OCI-LY7 (cell line): ENCODE results near the gene TRIP12. TPM values are rescaled to one million over a fixed set of nuclear protein-coding genes. Genes with fewer than 3 reads are reported as not detected.

ENCODE experiments used
- BruUV-seq: library from RNA; stranded (reverse); fragments of 400-500 nt; replicated peaks from 2 replicates; lab custom pipeline; 2021; lab: Mats Ljungman, UMichigan
- CTCF ChIA-PET: fragments of 300-600 bp; sonication (Branson Sonifier 250); formaldehyde crosslinking; loops from one replicate; lab custom pipeline; 2022; ENCODE audit warnings: antibody characterized with exemption; ENCODE audit not compliant: unreplicated experiment; lab: Charles Lee
- POLR2A ChIA-PET: fragments of 300-600 bp; sonication (Branson Sonifier 250); formaldehyde crosslinking; loops from one replicate; lab custom pipeline; 2022; ENCODE audit warnings: antibody characterized with exemption; lab: Charles Lee
- DNase-seq: peaks from one replicate; pipeline ENCODE4 v3.0.0-alpha.2; 2015; ENCODE audit warnings: low spot score
- H2AFZ ChIP-seq: fragments of 200-600 bp; sonication (generic), shearing (Covaris generic); 2 replicates; pipeline ENCODE4 v1.6.1; 2014; ENCODE audit warnings: mild to moderate bottlenecking, antibody characterized with exemption, low read length, moderate library complexity
- H3K27ac ChIP-seq: fragments of 200-600 bp; sonication (generic); 2 replicates; pipeline ENCODE4 v1.5.1; 2014; ENCODE audit warnings: mixed run types, low read depth, mild to moderate bottlenecking, moderate library complexity, low read length, inconsistent platforms; ENCODE audit not compliant: poor library complexity, severe bottlenecking
- H3K36me3 ChIP-seq: fragments of 200-600 bp; sonication (generic); 2 replicates; pipeline ENCODE4 v1.6.1; 2014; ENCODE audit warnings: mild to moderate bottlenecking, antibody characterized with exemption, low read length, moderate library complexity, mixed read lengths; ENCODE audit not compliant: insufficient read depth
- H3K4me1 ChIP-seq: fragments of 200-600 bp; sonication (generic); 2 replicates; pipeline ENCODE4 v1.5.1; 2014; ENCODE audit warnings: mild to moderate bottlenecking, low read length; ENCODE audit not compliant: insufficient read depth, poor library complexity, severe bottlenecking
- H3K4me2 ChIP-seq: fragments of 200-600 bp; sonication (generic); 2 replicates; pipeline ENCODE4 v1.6.1; 2014; ENCODE audit warnings: mild to moderate bottlenecking, low read length
- H3K4me3 ChIP-seq: fragments of 200-600 bp; sonication (generic); 2 replicates; pipeline ENCODE4 v1.5.1; 2014; ENCODE audit warnings: mild to moderate bottlenecking, low read depth, low read length; ENCODE audit not compliant: poor library complexity, severe bottlenecking
- H3K79me2 ChIP-seq: fragments of 200-600 bp; sonication (generic); 2 replicates; pipeline ENCODE4 v1.6.1; 2016; ENCODE audit warnings: low read depth, mild to moderate bottlenecking, low read length, moderate library complexity, mixed read lengths; ENCODE audit not compliant: insufficient read depth
- H3K9me2 ChIP-seq: fragments of 200-600 bp; sonication (generic); 2 replicates; pipeline ENCODE4 v1.6.1; 2016; ENCODE audit warnings: mild to moderate bottlenecking, low read length, mixed read lengths; ENCODE audit not compliant: insufficient read depth
- H3K9me3 ChIP-seq: fragments of 200-600 bp; sonication (generic); 2 replicates; pipeline ENCODE4 v1.6.1; 2014; ENCODE audit warnings: mild to moderate bottlenecking, mixed run types, low read length, mixed read lengths
- H4K20me1 ChIP-seq: fragments of 200-600 bp; sonication (generic); 2 replicates; pipeline ENCODE4 v1.6.1; 2014; ENCODE audit warnings: mild to moderate bottlenecking, antibody characterized with exemption, low read length, moderate library complexity, mixed read lengths; ENCODE audit not compliant: insufficient read depth
- CTCF ChIP-seq: fragments of 200-600 bp; sonication (generic); conservative IDR thresholded peaks from 2 replicates; pipeline ENCODE4 v1.5.1; 2014; ENCODE audit warnings: mild to moderate bottlenecking, antibody characterized with exemption, low read length, moderate library complexity, mixed read lengths
- EZH2phosphoT487 ChIP-seq: fragments of 200-600 bp; sonication (generic); IDR thresholded peaks from 2 replicates; pipeline ENCODE4 v1.6.1; 2018; ENCODE audit warnings: low read depth, borderline replicate concordance, mild to moderate bottlenecking, mixed run types, antibody characterized with exemption, low read length, moderate library complexity, mixed read lengths
- intact Hi-C: fragments of 100-400 bp; cut with micrococcal nuclease; formaldehyde crosslinking; loops from one replicate; pipeline ENCODE4 v1.10.0; 2022; ENCODE audit not compliant: unreplicated experiment
- total RNA-seq, 2 experiments: library from RNA; depleted of rRNA in 1 of 2; stranded (reverse); fragments of >200 nt in 1 of 2; shearing (Covaris generic) in 1 of 2; gene quantifications; 2 replicates each; pipeline ENCODE4 v1.2.3, GENCODE V29; 2014 to 2022

The TRIP12 gene
- total RNA-seq, 2 experiments from 2014 or later = 80.0 to 185 TPM

- ChIA-PET CTCF (no interaction called here), POLR2A (interaction anchor here (0.5 to 2.9 kb wide), 5 partner anchors 13 to 1728 kb away, joined by 3 to 11 read pairs (median 3); no protein-coding TSS in a partner anchor)
- BruUV-seq = no TSS peak
- no peak overlapping the region for H2AFZ ChIP-seq
- H3K9me2 ChIP-seq = no peaks in the 10 kb centered on the region
- no peak overlapping the region for H3K4me3 ChIP-seq
- H3K27ac ChIP-seq = no peak overlapping the region
- no peak for DNase-seq
- TF ChIP-seq CTCF (no peak), EZH2phosphoT487 (no peak)
- H3K79me2 ChIP-seq = peaks cover 27% of the 10 kb centered on the region
- H3K36me3 ChIP-seq = 0 out of 2 replicates have a peak, but pooled peaks cover 12% of the 10 kb centered on the region
- H3K9me3 ChIP-seq = no peaks in the 10 kb centered on the region
- no peak overlapping the region for H3K4me2 ChIP-seq
- H3K4me1 ChIP-seq = no peaks in the 10 kb centered on the region
- peaks cover 28% of the 10 kb centered on the region for H4K20me1 ChIP-seq
- intact Hi-C loops = no loop called here
These were observed 32.8 kb downstream of the TRIP12 start for GRCh38 chr2:229889023-229889422.

GRCh38 chr2:229888031-229888430 is 33.8 kb downstream of the TRIP12 start:
- no peak overlapping the region for H2AFZ ChIP-seq
- POLR2A ChIA-PET = interaction anchor here (0.5 to 2.9 kb wide), 3 partner anchors 12 to 1223 kb away, joined by 3 to 11 read pairs (median 3); no protein-coding TSS in a partner anchor
- H3K79me2 ChIP-seq = peaks cover 21% of the 10 kb centered on the region
- no peak overlapping the region for H3K27ac ChIP-seq
- no peak for DNase-seq
- H3K4me1 ChIP-seq = no peaks in the 10 kb centered on the region
- no peak overlapping the region for H3K4me3 ChIP-seq
- intact Hi-C loops = no loop called here
- no peak overlapping the region for H3K4me2 ChIP-seq
- H3K36me3 ChIP-seq = 0 out of 2 replicates have a peak, but pooled peaks cover 12% of the 10 kb centered on the region
- no peaks in the 10 kb centered on the region for H3K9me2 ChIP-seq
- peaks cover 25% of the 10 kb centered on the region for H4K20me1 ChIP-seq
- CTCF ChIA-PET = no interaction called here
- H3K9me3 ChIP-seq = no peaks in the 10 kb centered on the region
- no peak for TF ChIP-seq EZH2phosphoT487
- TF ChIP-seq CTCF = no peak
- no TSS peak for BruUV-seq

- Histone ChIP-seq H3K4me3 (no peak overlapping the region), H3K9me2 (no peaks in the 10 kb centered on the region), H2AFZ (no peak overlapping the region), H3K4me2 (no peak overlapping the region), H3K27ac (no peak overlapping the region), H4K20me1 (peaks cover 25% of the 10 kb centered on the region), H3K4me1 (no peaks in the 10 kb centered on the region), H3K9me3 (no peaks in the 10 kb centered on the region), H3K79me2 (peaks cover 19% of the 10 kb centered on the region), H3K36me3 (0 out of 2 replicates have a peak, but pooled peaks cover 12% of the 10 kb centered on the region)
- CTCF ChIA-PET = no interaction called here
- no peak for TF ChIP-seq EZH2phosphoT487
- no peak for TF ChIP-seq CTCF
- intact Hi-C loops = no loop called here
- no peak for DNase-seq
- POLR2A ChIA-PET = interaction anchor here (0.6 kb wide), 1 partner anchor 1224 kb away, joined by 3 read pairs; no protein-coding TSS in a partner anchor
- no TSS peak for BruUV-seq
These were observed 34.4 kb downstream of the TRIP12 start for GRCh38 chr2:229887441-229887840.
